SK-N-MC (cell line): ENCODE data around the gene IFT80.

Experiments
- EZH2 ChIP-seq: fragments of 200-600 bp; sonication (generic); IDR thresholded peaks from one replicate; pipeline ENCODE4 v1.6.1; 2017; ENCODE audit warnings: antibody characterized with exemption
- FOXP2 ChIP-seq: optimal IDR thresholded peaks from 2 replicates; pipeline ENCODE3; 2011; ENCODE audit warnings: mild to moderate bottlenecking, moderate library complexity; ENCODE audit not compliant: insufficient read depth; ENCODE audit errors: extremely low read length, control extremely low read depth
- POLR2AphosphoS5 ChIP-seq: IDR thresholded peaks from 2 replicates; pipeline ENCODE4 v1.6.1; 2012; ENCODE audit warnings: mild to moderate bottlenecking, low read depth, low read length, borderline replicate concordance

GRCh38 chr3:160343132-160343531, 55.9 kb downstream of the IFT80 start:
- TF ChIP-seq EZH2: no peak
- no peak for TF ChIP-seq POLR2AphosphoS5
- TF ChIP-seq FOXP2: no peak
